GM19397 (cell line): Measurements from ENCODE around the gene NCS1.

Experiments used
- ATAC-seq: cut with Tn5 transposase; IDR thresholded peaks from one replicate; pipeline ENCODE4 v1.9.1; 2021; ENCODE audit warnings: mild to moderate bottlenecking, moderate library complexity; ENCODE audit not compliant: unreplicated experiment

The NCS1 gene

GRCh38 chr9:130147198-130147597, 25.0 kb upstream of the NCS1 start:
- ATAC-seq = no peak

DNA sequence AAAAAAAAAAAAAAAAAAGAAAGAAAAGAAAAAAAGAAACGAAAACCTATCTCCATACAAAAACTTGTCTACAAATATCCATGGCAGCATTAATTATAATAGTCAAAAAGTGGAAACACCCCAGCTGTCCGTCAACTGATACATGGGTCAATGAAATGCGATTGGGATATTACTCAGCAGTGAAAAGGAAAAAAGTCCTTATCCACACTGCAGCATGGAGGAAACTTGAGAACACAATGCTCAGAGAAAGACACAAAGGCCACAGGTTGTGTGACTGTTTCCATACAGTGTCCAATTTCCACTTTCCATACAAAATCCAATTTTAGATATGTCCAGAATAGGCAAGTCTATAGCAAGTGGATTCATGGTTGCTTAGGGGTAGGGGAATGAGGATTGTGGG, 24.3 kb upstream of the NCS1 start:
- no peak for ATAC-seq

DNA sequence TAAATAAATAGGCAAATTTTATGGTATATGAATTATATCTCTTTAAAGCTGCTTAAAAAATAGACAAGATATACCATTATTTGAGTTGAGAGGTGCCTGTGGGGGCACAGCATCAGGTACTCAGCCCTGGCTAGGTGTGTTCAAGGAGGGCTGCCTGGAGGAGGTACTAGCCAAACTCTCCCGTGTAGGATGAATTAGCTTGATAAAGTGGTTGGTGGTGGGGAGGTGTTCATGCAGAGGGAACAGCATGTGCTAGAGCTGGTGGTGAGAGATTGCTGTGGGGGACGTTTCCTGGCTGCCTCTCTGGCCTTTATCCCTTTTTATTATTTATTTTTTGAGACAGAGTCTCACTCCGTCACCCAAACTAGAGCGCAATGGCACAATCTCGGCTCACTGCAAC, 23.2 kb upstream of the NCS1 start:
- ATAC-seq = no peak

- ATAC-seq = no peak
Measured at GRCh38 chr9:130149654-130150286, 22.4 kb upstream of the NCS1 start.

GRCh38 chr9:130150779-130151382, 21.3 kb upstream of the NCS1 start:
- ATAC-seq = no peak

DNA sequence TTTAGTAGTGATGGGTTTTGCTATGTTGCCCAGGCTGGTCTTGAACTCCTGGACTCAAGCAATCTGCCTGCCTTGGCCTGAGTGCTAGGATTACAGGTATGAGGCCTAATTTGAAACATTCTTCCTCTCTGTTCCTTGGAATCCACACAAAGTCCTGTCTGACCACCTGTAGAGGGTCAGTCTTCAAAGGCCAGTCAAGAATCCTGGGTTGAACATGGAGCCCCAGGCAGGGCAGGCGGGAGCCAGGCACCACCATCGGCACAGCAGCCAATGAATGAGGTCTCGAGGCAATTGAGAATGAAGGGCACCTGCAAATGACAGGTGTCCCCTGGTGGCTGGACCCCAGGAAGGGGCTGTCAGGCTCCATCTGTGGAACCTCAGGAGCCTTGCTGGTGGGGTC, 17.4 kb upstream of the NCS1 start:
- no peak for ATAC-seq

DNA sequence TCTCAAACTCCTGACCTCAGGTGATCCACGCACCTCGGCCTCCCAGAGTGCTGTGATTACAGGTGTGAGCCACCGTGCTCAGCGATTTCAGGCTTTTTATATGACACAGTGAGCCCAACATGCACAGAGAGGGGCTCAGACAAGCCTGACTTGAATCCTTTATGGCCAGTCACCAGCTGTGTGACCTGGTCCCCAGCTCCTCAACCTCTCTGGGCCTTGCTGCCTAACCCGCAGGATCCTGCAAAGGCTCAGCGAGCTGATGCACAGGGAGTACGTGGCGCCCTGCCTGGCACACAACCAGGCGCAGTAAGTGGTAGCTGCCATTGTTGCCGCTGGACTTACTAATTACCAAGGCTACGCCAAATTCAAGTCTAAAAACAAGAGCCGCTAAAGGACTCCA, 16.6 kb upstream of the NCS1 start:
- ATAC-seq = no peak

- no peak for ATAC-seq
Measured at GRCh38 chr9:130156672-130157071, 15.5 kb upstream of the NCS1 start.

DNA sequence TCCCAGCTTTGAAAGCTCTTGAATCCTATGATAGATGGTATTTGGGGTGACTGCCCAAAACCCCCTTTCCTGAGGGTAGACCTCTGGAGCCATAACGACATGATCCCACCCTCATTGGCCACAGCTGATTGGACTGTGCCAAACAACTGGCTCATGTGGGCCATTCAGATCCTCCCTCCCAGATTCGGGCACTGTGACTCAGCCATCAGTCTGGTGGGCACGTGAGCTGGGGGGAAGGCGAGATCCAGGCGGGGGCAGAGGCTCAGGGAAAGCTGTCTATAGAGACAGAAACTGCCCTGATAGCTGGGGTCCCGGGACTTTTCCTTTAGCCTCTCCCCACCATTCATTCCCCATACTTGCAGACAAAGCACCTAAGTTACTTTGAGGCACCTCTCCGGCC, 15.1 kb upstream of the NCS1 start:
- ATAC-seq = no peak

DNA sequence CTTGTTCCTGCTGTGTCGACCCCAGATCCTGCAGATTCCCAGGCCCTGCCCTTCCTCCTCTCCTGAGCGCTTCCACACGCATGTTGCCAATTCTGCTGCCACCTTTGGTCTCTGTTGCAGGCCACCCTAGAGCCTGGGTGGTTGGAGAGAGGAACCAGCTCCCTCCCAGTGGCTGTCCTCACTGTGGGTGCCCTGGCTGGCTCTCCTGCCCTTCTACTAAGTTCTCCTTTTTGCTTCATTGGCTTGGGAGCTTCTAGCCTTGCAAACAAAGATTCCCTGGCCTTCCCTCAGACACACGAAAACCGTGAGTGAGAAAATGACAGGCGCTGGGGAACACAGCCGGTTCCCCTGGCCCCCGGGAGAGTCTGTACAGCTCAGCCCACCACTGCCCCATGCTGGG, 14.2 kb upstream of the NCS1 start:
- no peak for ATAC-seq

- ATAC-seq = no peak
Measured at GRCh38 chr9:130159057-130159456, 13.1 kb upstream of the NCS1 start.

DNA sequence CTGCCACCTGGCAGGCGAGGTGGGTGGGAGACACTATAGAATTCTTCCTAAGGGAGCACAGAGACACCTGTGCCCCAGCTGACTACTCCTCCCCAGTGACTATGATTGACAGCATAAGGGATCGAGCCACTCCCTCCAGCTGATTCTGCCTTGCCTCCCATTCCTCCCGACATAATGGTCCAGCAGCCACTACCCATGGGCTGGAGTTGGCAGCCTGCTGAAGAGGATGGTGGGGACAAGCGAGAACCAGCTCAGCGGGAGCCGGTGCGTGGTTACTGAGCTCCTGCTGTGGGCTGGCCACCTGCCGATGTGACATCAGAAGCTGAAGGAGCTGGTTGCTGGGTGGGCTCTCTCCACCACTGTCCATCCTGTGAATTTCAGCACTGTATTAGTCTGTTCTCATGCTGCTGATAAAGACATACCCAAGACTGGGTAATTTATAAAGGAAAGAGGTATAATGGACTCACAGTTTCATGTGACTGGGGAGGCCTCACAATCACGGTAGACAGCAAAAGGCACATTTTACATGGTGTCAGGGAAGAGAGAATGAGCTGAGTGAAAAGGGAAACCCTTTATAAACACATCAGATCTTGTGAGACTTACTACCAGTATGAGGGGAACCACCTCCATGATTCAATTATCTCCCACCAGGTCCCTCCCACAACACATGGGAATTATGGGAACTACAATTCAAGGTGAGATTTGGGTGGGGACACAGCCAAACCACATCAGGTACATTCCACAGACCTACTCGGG, 12.1 kb upstream of the NCS1 start:
- no peak for ATAC-seq

DNA sequence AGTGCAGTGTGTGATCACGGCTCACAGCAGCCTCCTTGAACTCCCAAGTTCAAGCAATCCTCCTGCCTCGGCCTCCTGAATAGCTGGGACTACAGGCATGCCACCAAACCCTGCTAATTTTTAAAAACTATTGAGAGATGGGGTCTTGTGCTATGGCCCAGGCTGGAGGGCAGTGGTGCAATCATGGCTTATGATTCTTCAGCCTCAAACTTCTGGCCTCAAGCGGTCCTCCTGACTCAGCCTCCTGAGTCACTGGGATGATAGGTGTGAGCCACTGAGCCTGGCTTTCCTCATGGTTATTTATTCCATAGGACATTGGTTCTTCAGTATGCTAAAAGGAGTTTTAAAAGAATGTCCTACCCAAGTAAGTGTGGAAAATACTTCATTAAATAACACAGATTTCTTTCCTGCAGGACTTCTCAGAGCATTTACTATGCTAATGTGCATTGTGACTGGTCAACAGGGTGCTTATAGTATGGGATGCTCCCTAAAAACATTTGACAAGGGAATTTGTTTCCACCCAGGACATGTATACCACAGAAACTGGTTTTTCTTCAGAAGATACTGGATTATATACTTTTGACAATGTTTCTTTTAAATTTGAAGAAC, 11.2 kb upstream of the NCS1 start:
- ATAC-seq = no peak

DNA sequence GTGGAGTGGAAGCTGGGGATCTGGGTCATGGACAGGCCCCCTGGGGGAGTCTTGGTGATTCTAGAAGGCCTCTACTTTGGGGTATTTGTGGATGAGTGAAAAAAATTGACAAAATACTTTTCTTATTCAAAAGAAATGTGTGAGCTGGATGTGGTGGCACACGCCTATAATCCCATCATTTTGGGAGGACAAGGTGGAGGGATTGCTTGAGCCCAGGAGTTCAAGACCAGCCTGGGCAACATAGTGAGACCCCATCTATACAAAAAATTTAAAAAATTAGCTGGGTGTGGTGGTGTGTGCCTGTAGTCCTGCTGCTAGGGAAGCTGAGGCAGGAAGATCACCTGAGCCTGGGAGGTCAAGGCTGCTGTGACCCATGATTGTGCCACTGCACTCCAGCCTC, 6.6 kb upstream of the NCS1 start:
- no peak for ATAC-seq

DNA sequence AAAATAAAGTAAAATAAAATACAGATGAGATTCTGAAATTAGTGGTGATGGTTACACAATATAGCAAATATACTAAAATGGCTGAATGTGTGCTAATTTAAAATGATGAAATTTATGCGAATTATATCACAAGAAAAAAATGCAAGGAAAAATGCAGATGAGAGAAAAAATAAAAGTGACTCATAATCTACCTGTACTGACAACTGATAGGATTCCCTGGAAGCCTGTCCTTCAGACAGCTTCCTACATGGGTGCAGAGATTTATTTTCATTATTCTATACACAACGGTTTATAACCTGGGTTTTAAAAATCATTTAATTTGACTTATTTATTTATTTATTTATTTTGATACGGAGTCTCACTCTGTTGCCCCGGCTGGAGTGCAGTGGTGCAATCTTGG, 5.8 kb upstream of the NCS1 start:
- no peak for ATAC-seq

- ATAC-seq = no peak
Measured at GRCh38 chr9:130167927-130168326, 4.3 kb upstream of the NCS1 start.

- no peak for ATAC-seq
Measured at GRCh38 chr9:130171226-130172148, 717 bp upstream of the NCS1 start.

GRCh38 chr9:130172858-130173665, 858 bp downstream of the NCS1 start:
- ATAC-seq = no peak

DNA sequence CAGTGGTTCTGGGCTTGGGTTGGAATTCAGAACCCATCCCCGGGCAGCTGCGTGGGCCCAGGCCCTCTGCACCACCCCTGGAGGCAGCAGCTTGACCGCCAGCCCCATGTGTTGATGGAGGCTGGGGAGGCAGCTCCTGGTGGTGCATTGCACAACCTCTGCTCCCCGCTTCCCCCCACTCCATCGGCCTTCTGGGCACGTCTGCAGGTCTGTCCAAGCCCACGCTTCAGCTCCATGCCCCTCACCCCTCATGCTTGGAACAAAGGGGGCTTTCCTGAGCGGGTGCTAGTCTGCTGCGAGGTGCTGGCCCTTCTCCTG, 1.4 kb downstream of the NCS1 start:
- ATAC-seq = no peak

- ATAC-seq = no peak
Measured at GRCh38 chr9:130174025-130174424, 1.8 kb downstream of the NCS1 start.
